Endodermal cell (in vitro differentiated cells): ENCODE data around the gene CDAN1. TPM values are rescaled to one million over a fixed set of nuclear protein-coding genes. Genes with fewer than 3 reads are reported as not detected.

Source experiments
- DNase-seq: peaks from one replicate; pipeline ENCODE4 v3.0.0-alpha.2; 2017
- H3K27ac ChIP-seq: 2 replicates; pipeline ENCODE4 v1.5.1; 2013; ENCODE audit warnings: mild to moderate bottlenecking, low read depth, low read length, moderate library complexity
- H3K27me3 ChIP-seq: 2 replicates; pipeline ENCODE4 v1.6.1; 2013; ENCODE audit warnings: mild to moderate bottlenecking, low read length, moderate library complexity; ENCODE audit not compliant: insufficient read depth, control insufficient read depth, poor library complexity, severe bottlenecking
- H3K36me3 ChIP-seq: 2 replicates; pipeline ENCODE4 v1.7.0; 2013; ENCODE audit warnings: mild to moderate bottlenecking, low read length, moderate library complexity; ENCODE audit not compliant: control insufficient read depth, insufficient read depth
- H3K4me1 ChIP-seq: one replicate; pipeline ENCODE4 v1.7.0; 2013; ENCODE audit warnings: low read length; ENCODE audit not compliant: control insufficient read depth, insufficient read depth
- H3K4me3 ChIP-seq: 2 replicates; pipeline ENCODE4 v1.5.1; 2013; ENCODE audit warnings: mild to moderate bottlenecking, low read length, moderate library complexity
- H3K9ac ChIP-seq: 2 replicates; pipeline ENCODE4 v1.6.1; 2013; ENCODE audit warnings: mild to moderate bottlenecking, low read length, moderate library complexity; ENCODE audit not compliant: poor library complexity, severe bottlenecking; ENCODE audit errors: extremely low read depth
- H3K9me3 ChIP-seq: 2 replicates; pipeline ENCODE4 v1.6.1; 2013; ENCODE audit warnings: mild to moderate bottlenecking, low read length, moderate library complexity; ENCODE audit not compliant: control insufficient read depth
- H3K27ac Mint-ChIP-seq: 2 replicates; pipeline ENCODE4 v1.8.0; 2020; ENCODE audit warnings: mixed read lengths
- H3K27me3 Mint-ChIP-seq: 2 replicates; pipeline ENCODE4 v1.8.0; 2021; ENCODE audit warnings: mild to moderate bottlenecking, mixed read lengths; ENCODE audit not compliant: insufficient read depth
- H3K36me3 Mint-ChIP-seq: 2 replicates; pipeline ENCODE4 v1.8.0; 2020; ENCODE audit warnings: low read depth, mixed read lengths
- H3K4me1 Mint-ChIP-seq: 2 replicates; pipeline ENCODE4 v1.8.0; 2020; ENCODE audit warnings: mixed read lengths
- H3K4me3 Mint-ChIP-seq: 2 replicates; pipeline ENCODE4 v1.8.0; 2020; ENCODE audit warnings: mild to moderate bottlenecking, moderate library complexity, mixed read lengths
- H3K9me3 Mint-ChIP-seq: 2 replicates; pipeline ENCODE4 v1.8.0; 2020; ENCODE audit warnings: mild to moderate bottlenecking, mixed read lengths
- WGBS, 2 experiments: methylation state at CpG; one replicate each; pipeline versions ENCODE4 v1.1.5 to v1.1.7; 2013; ENCODE audit warnings: missing lambda C conversion rate in 2 of 2, mixed read lengths in 1 of 2; ENCODE audit not compliant: insufficient coverage in 1 of 2, insufficient read length in 1 of 2; 5-methylcytosine and 5-hydroxymethylcytosine counted together
- total RNA-seq, 2 donors: library from RNA; stranded (reverse); fragmentation: NEBNext Ultra II Directional in 1 of 2; extraction: Animal tissue kit (Norgen Biotek cat#: 25700) in 1 of 2; gene quantifications; 2 replicates in 1 of 2; 3 replicates in 1 of 2; pipeline ENCODE4 v1.2.1, GENCODE V29; 2021
- TF ChIP-seq, protein P1 (sequence below): fragments of 200-600 bp; sonication (generic); conservative IDR thresholded peaks from 2 replicates; pipeline ENCODE4 v1.5.0; 2021; ENCODE audit warnings: antibody characterized with exemption, mild to moderate bottlenecking

The CDAN1 gene
- total RNA-seq, 2 donors from 2014 or later, result 26.5 to 38.2 TPM

GRCh38 chr15:42704492-42704926 lies 32.4 kb downstream of the CDAN1 start:
- Mint-ChIP-seq H3K4me1 (no peaks in the 10 kb centered on the region), H3K9me3 (no peaks in the 10 kb centered on the region), H3K36me3 (peaks cover 4% of the 10 kb centered on the region), H3K4me3 (no peak overlapping the region), H3K27me3 (no peaks in the 10 kb centered on the region), H3K27ac (no peak overlapping the region)
- TF ChIP-seq, protein P1, sequence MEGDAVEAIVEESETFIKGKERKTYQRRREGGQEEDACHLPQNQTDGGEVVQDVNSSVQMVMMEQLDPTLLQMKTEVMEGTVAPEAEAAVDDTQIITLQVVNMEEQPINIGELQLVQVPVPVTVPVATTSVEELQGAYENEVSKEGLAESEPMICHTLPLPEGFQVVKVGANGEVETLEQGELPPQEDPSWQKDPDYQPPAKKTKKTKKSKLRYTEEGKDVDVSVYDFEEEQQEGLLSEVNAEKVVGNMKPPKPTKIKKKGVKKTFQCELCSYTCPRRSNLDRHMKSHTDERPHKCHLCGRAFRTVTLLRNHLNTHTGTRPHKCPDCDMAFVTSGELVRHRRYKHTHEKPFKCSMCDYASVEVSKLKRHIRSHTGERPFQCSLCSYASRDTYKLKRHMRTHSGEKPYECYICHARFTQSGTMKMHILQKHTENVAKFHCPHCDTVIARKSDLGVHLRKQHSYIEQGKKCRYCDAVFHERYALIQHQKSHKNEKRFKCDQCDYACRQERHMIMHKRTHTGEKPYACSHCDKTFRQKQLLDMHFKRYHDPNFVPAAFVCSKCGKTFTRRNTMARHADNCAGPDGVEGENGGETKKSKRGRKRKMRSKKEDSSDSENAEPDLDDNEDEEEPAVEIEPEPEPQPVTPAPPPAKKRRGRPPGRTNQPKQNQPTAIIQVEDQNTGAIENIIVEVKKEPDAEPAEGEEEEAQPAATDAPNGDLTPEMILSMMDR, result peak; percentile 93
- Histone ChIP-seq H3K27ac (no peak overlapping the region), H3K9me3 (peaks cover 8% of the 10 kb centered on the region), H3K9ac (no peak overlapping the region), H3K27me3 (no peaks in the 10 kb centered on the region), H3K36me3 (no peaks in the 10 kb centered on the region), H3K4me3 (no peak overlapping the region), H3K4me1 (no peaks in the 10 kb centered on the region)
- 46 to 65% methylated on average over 2 to 4 of the region's 4 CpGs for WGBS, 2 experiments
- DNase-seq, result peak; percentile 92

- Mint-ChIP-seq H3K9me3 (no peaks in the 10 kb centered on the region), H3K27ac (no peak overlapping the region), H3K36me3 (peaks cover 4% of the 10 kb centered on the region), H3K4me3 (no peak overlapping the region), H3K27me3 (no peaks in the 10 kb centered on the region), H3K4me1 (no peaks in the 10 kb centered on the region)
- DNase-seq, result no peak
- Histone ChIP-seq H3K9me3 (peaks cover 8% of the 10 kb centered on the region), H3K4me1 (no peaks in the 10 kb centered on the region), H3K27me3 (no peaks in the 10 kb centered on the region), H3K36me3 (no peaks in the 10 kb centered on the region), H3K4me3 (no peak overlapping the region), H3K9ac (no peak overlapping the region), H3K27ac (no peak overlapping the region)
- TF ChIP-seq, protein P1, result no peak
- 92 to 98% methylated on average over 4 to 5 of the region's 5 CpGs for WGBS, 2 experiments
These were observed 40.3 kb downstream of the CDAN1 start for GRCh38 chr15:42696626-42697025.

DNA sequence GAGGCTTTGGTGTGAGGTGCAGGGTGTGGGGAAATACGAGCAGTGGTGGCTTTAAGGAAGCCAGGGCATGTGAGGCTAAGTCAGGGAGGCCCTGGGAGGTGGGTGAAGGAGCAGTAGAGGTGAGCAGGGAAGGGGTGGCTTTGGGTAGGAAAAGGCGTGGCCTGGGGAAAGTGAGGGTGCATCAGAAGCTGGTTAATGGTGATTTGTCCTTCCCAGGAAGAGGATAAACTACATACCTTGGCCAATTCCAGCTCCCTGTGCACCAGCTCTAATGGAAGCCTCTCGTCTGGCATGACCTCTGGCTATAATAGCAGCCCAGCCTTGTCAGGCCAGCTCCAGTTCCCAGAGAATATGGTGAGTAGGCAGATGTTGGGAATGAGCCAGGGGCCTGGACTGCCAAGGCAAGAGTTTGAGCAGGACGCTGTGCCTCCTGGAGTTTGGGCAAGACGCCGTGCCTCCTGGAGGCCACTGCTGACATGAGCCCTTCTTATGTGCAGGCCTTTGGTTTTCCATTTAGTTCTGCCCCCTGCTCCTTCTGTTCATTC lies 41.3 kb downstream of the CDAN1 start:
- Histone ChIP-seq H3K27me3 (no peaks in the 10 kb centered on the region), H3K9me3 (peaks cover 1% of the 10 kb centered on the region), H3K27ac (no peak overlapping the region), H3K4me1 (no peaks in the 10 kb centered on the region), H3K9ac (no peak overlapping the region), H3K4me3 (no peak overlapping the region), H3K36me3 (no peaks in the 10 kb centered on the region)
- H3K4me1 Mint-ChIP-seq, result no peaks in the 10 kb centered on the region
- peaks cover 4% of the 10 kb centered on the region for H3K36me3 Mint-ChIP-seq
- WGBS, 2 experiments, result 67 to 93% methylated on average over 1 to 6 of the region's 6 CpGs
- DNase-seq, result no peak
- TF ChIP-seq, protein P1, result no peak
- H3K9me3 Mint-ChIP-seq, result no peaks in the 10 kb centered on the region
- no peak overlapping the region for H3K27ac Mint-ChIP-seq
- no peak overlapping the region for H3K4me3 Mint-ChIP-seq
- no peaks in the 10 kb centered on the region for H3K27me3 Mint-ChIP-seq
